ENCODE measurements around the gene AQP12B.

DNA sequence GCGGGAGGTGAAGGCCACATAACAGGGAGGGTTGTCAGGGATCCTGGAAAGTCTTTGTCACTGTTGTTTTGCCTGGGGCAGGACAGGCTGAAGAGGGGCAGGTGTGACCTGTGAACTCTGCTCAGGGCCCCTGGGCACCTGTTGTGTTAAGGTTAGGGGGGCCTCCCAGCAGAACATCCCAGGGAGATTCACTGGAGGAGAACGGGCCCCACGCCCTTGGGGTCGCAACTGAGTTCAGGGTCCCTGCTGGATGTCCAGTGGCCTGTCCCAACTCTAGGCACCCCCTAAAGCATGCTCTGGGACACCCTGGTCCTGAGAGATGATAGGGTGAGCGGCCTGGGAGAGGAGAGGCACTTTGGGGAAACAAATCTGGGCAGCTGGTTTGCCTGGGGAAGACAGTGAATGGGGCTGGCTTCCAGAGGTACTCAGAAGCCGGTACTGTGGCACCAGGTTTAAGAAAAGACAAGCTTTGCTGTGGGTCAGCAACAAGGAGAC, 34.5 kb downstream of the AQP12B start:
- TF ChIP-seq, protein P1, sequence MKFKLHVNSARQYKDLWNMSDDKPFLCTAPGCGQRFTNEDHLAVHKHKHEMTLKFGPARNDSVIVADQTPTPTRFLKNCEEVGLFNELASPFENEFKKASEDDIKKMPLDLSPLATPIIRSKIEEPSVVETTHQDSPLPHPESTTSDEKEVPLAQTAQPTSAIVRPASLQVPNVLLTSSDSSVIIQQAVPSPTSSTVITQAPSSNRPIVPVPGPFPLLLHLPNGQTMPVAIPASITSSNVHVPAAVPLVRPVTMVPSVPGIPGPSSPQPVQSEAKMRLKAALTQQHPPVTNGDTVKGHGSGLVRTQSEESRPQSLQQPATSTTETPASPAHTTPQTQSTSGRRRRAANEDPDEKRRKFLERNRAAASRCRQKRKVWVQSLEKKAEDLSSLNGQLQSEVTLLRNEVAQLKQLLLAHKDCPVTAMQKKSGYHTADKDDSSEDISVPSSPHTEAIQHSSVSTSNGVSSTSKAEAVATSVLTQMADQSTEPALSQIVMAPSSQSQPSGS (IDR thresholded peaks at IDR 0.05; ENCODE audit: low read length) = no peak
- TF ChIP-seq POLR2AphosphoS5 (IDR thresholded peaks at IDR 0.05; ENCODE audit: low read depth, low read length) (no peak), JUN (IDR thresholded peaks at IDR 0.05; ENCODE audit: low read depth, low read length) (no peak), RXRA (IDR thresholded peaks at IDR 0.05; ENCODE audit: insufficient read depth, low read depth, low read length) (no peak), POLR2A (IDR thresholded peaks at IDR 0.05; ENCODE audit: control extremely low read depth in 1 of 2, low read depth in 2 of 2, low read length in 2 of 2) (no peak), TAF7 (optimal IDR thresholded peaks at IDR 0.05; ENCODE audit: borderline replicate concordance, low read depth, low read length) (no peak), SIN3A (conservative IDR thresholded peaks at IDR 0.05 in 1 of 2, IDR thresholded peaks at IDR 0.05 in 1 of 2; ENCODE audit: low read depth in 1 of 2, low read length in 2 of 2) (no peak), CHD1 (IDR thresholded peaks at IDR 0.05; ENCODE audit: low read depth, low read length) (no peak)
- TF ChIP-seq, protein P2, sequence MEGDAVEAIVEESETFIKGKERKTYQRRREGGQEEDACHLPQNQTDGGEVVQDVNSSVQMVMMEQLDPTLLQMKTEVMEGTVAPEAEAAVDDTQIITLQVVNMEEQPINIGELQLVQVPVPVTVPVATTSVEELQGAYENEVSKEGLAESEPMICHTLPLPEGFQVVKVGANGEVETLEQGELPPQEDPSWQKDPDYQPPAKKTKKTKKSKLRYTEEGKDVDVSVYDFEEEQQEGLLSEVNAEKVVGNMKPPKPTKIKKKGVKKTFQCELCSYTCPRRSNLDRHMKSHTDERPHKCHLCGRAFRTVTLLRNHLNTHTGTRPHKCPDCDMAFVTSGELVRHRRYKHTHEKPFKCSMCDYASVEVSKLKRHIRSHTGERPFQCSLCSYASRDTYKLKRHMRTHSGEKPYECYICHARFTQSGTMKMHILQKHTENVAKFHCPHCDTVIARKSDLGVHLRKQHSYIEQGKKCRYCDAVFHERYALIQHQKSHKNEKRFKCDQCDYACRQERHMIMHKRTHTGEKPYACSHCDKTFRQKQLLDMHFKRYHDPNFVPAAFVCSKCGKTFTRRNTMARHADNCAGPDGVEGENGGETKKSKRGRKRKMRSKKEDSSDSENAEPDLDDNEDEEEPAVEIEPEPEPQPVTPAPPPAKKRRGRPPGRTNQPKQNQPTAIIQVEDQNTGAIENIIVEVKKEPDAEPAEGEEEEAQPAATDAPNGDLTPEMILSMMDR (IDR thresholded peaks at IDR 0.05; ENCODE audit: control extremely low read depth in 1 of 3, insufficient read depth in 1 of 3, low read depth in 1 of 3, low read length in 3 of 3) = no peak
- TF ChIP-seq, protein P3, sequence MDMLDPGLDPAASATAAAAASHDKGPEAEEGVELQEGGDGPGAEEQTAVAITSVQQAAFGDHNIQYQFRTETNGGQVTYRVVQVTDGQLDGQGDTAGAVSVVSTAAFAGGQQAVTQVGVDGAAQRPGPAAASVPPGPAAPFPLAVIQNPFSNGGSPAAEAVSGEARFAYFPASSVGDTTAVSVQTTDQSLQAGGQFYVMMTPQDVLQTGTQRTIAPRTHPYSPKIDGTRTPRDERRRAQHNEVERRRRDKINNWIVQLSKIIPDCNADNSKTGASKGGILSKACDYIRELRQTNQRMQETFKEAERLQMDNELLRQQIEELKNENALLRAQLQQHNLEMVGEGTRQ (IDR thresholded peaks at IDR 0.05; ENCODE audit: low read length) = no peak
